ENCODE results near the gene KCNH1. TPM values are rescaled to one million over a fixed set of nuclear protein-coding genes. Genes with fewer than 3 reads are reported as not detected.

Gene KCNH1
- total RNA-seq, 1 experiment from 2014 or later, result not detected

DNA sequence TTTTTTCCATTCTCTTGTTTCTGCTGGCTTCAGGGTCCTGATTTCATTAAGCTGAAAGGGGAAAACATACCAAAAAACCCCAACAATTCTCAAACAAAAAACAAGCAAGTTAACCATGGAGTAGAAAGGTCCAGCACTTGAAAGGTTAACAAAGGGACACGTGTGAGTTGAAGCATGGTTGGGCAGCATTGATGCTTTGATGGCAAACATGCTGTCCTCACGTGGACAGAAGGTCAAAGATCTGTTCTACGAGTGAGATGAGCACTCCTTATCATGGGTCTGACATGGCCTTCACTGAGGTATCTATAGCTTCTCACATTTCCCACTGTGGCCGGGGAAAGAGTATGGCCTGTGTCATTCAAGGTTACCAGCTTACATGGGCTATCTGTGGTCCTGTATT lies 410.3 kb downstream of the KCNH1 start:
- Histone ChIP-seq H3K9me3 (no peaks in the 10 kb centered on the region), H3K4me3 (ENCODE audit: low read depth, low read length) (no peak overlapping the region), H3K4me1 (no peaks in the 10 kb centered on the region), H3K27me3 (replicated peaks; ENCODE audit: control insufficient read depth, insufficient read depth, low read length) (no peaks in the 10 kb centered on the region), H3K36me3 (ENCODE audit: control insufficient read depth, insufficient read depth, low read length) (no peaks in the 10 kb centered on the region)
- ChIA-PET POLR2A (no interaction called here), CTCF (no interaction called here)
- Mint-ChIP-seq H3K27me3 (ENCODE audit: insufficient read depth, unreplicated experiment) (peaks cover 3% of the 10 kb centered on the region), H3K4me1 (ENCODE audit: low read depth, unreplicated experiment) (no peaks in the 10 kb centered on the region), H3K36me3 (ENCODE audit: insufficient read depth, unreplicated experiment) (no peaks in the 10 kb centered on the region), H3K27ac (ENCODE audit: unreplicated experiment) (no peak overlapping the region), H3K9me3 (ENCODE audit: unreplicated experiment) (no peaks in the 10 kb centered on the region), H3K4me3 (ENCODE audit: unreplicated experiment) (no peak overlapping the region)
- DNase-seq, result no peak
- TF ChIP-seq, protein P1, sequence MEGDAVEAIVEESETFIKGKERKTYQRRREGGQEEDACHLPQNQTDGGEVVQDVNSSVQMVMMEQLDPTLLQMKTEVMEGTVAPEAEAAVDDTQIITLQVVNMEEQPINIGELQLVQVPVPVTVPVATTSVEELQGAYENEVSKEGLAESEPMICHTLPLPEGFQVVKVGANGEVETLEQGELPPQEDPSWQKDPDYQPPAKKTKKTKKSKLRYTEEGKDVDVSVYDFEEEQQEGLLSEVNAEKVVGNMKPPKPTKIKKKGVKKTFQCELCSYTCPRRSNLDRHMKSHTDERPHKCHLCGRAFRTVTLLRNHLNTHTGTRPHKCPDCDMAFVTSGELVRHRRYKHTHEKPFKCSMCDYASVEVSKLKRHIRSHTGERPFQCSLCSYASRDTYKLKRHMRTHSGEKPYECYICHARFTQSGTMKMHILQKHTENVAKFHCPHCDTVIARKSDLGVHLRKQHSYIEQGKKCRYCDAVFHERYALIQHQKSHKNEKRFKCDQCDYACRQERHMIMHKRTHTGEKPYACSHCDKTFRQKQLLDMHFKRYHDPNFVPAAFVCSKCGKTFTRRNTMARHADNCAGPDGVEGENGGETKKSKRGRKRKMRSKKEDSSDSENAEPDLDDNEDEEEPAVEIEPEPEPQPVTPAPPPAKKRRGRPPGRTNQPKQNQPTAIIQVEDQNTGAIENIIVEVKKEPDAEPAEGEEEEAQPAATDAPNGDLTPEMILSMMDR (IDR thresholded peaks at IDR 0.05; ENCODE audit: insufficient read depth in 1 of 2, low read depth in 1 of 2, low read length in 1 of 2, severe bottlenecking in 1 of 2, unreplicated experiment in 1 of 2), result no peak
- intact Hi-C loops (cut with micrococcal nuclease; ENCODE audit: unreplicated experiment), result no loop called here
- no TSS peak for BruUV-seq (replicated peaks)

DNA sequence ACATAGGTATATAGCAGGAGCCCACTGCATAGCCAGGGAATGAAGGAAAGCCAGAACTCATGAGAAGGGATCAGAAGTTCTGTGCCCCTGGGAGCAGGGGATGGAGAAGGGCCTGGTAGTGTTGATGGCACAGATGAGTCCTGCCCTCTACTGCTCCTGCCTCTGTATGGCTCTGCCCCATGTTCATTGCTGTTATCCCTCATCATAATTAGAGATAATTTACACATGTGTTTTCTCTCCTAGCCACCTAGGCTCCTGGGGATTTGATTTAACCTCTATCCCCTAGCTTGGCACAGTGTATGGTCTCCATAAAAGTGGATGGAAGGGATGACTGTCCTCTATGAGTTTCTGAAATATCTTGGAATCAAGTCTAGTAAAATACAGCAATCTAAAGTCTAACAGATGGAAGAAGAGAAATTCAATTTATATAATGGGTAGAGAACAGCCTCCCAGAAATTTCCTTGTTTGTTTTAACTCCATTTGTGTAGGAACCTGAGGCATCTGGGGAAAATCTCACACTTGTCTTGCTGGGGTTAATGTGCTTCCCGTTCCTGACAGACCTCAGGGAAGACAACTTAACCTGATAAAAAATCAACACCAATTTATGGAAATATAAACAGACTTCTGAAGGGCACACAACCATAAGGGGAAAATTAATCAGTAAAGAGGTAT lies 411.4 kb downstream of the KCNH1 start:
- intact Hi-C loops (cut with micrococcal nuclease; ENCODE audit: unreplicated experiment), result no loop called here
- no peaks in the 10 kb centered on the region for H3K36me3 ChIP-seq (ENCODE audit: control insufficient read depth, insufficient read depth, low read length)
- BruUV-seq (replicated peaks), result no TSS peak
- Mint-ChIP-seq H3K36me3 (ENCODE audit: insufficient read depth, unreplicated experiment) (no peaks in the 10 kb centered on the region), H3K27ac (ENCODE audit: unreplicated experiment) (no peak overlapping the region), H3K4me1 (ENCODE audit: low read depth, unreplicated experiment) (no peaks in the 10 kb centered on the region), H3K4me3 (ENCODE audit: unreplicated experiment) (no peak overlapping the region), H3K9me3 (ENCODE audit: unreplicated experiment) (no peaks in the 10 kb centered on the region), H3K27me3 (ENCODE audit: insufficient read depth, unreplicated experiment) (no peaks in the 10 kb centered on the region)
- no peaks in the 10 kb centered on the region for H3K27me3 ChIP-seq (replicated peaks; ENCODE audit: control insufficient read depth, insufficient read depth, low read length)
- TF ChIP-seq, protein P1 (IDR thresholded peaks at IDR 0.05; ENCODE audit: insufficient read depth in 1 of 2, low read depth in 1 of 2, low read length in 1 of 2, severe bottlenecking in 1 of 2, unreplicated experiment in 1 of 2), result no peak
- POLR2A ChIA-PET, result no interaction called here
- H3K4me3 ChIP-seq (ENCODE audit: low read depth, low read length), result no peak overlapping the region
- CTCF ChIA-PET, result no interaction called here
- DNase-seq, result no peak
- H3K9me3 ChIP-seq, result no peaks in the 10 kb centered on the region
- H3K4me1 ChIP-seq, result no peaks in the 10 kb centered on the region

- Mint-ChIP-seq H3K36me3 (ENCODE audit: insufficient read depth, unreplicated experiment) (no peaks in the 10 kb centered on the region), H3K9me3 (ENCODE audit: unreplicated experiment) (no peaks in the 10 kb centered on the region), H3K4me1 (ENCODE audit: low read depth, unreplicated experiment) (no peaks in the 10 kb centered on the region), H3K27me3 (ENCODE audit: insufficient read depth, unreplicated experiment) (peaks cover 11% of the 10 kb centered on the region), H3K27ac (ENCODE audit: unreplicated experiment) (no peak overlapping the region), H3K4me3 (ENCODE audit: unreplicated experiment) (no peak overlapping the region)
- BruUV-seq (replicated peaks), result no TSS peak
- Histone ChIP-seq H3K4me3 (ENCODE audit: low read depth, low read length) (no peak overlapping the region), H3K36me3 (ENCODE audit: control insufficient read depth, insufficient read depth, low read length) (no peaks in the 10 kb centered on the region), H3K9me3 (no peaks in the 10 kb centered on the region), H3K4me1 (no peaks in the 10 kb centered on the region), H3K27me3 (replicated peaks; ENCODE audit: control insufficient read depth, insufficient read depth, low read length) (no peaks in the 10 kb centered on the region)
- CTCF ChIA-PET, result no interaction called here
- POLR2A ChIA-PET, result no interaction called here
- intact Hi-C loops (cut with micrococcal nuclease; ENCODE audit: unreplicated experiment), result no loop called here
- TF ChIP-seq, protein P1 (IDR thresholded peaks at IDR 0.05; ENCODE audit: insufficient read depth in 1 of 2, low read depth in 1 of 2, low read length in 1 of 2, severe bottlenecking in 1 of 2, unreplicated experiment in 1 of 2), result no peak
- DNase-seq, result no peak
Measured at GRCh38 chr1:210715072-210715471, 418.9 kb downstream of the KCNH1 start.
